ENCODE data around the gene MRFAP1. TPM values are rescaled to one million over a fixed set of nuclear protein-coding genes. Genes with fewer than 3 reads are reported as not detected.
"Not testable (repeated sequence)": the region's sequence is repeated elsewhere in the genome, so short reads cannot be mapped to it uniquely, and the experiment has no call there.

MRFAP1 gene
- total RNA-seq, 1 donor from 2014 or later = 98.2 TPM

DNA sequence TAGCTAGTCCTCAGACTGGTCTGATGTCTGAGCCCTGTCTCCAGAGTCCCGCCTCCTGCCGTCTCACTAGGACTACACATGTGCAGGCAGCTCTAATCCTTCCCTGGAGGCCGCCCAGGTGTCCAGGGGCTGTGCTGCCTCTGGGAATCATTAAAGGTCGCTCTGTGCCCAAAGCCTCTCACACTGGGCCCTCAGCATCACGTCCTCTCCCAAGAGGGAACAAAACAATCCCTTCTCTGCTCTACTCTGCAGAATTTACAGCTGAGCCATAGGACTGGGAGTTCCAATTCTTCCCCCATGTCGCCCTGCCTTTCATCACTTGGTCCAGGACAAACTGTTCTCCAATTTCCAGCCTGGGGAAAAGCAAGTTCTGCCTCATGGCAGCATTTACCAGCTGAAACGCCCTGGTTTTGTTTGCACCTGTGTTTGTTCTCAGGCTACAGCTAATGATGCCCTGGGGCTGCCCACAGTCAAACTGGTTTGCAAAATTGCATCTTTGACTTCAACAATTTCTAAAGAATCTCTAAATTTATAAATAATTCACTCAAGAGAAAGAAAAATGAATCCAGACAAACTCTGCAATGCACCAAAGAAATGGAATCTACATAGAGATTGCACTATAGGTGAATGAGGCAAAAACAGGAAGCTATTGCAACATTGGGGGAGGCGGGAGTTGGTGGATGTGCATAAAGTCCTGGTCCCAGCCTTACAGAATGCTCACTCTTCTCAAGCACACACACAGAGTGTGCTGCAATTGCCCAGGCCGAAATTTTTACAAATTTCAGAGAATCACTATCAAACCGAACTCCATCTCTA lies 7.2 kb upstream of the MRFAP1 start:
- DNase-seq (ENCODE audit: low read depth in 2 of 2) = peak in 1 of 2 donors; percentile 23

DNA sequence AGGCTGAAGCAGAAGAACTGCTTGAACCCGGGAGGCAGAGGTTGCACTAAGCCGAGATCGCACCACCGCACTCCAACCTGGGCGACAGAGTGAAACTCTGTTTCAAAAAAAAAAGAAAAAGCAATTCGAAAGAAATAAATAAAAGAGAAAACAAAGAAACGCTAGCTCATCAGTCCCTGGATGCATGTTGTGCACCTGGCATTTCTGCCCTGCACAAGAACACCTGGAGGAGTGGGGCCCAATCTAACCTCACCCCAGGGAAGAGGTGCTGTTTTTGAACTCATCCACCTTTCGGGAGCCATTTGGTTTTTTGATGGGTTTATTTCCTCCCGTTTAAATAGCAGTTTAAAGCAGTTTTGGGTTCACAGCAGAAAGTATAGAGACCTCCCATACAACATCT lies 5.7 kb upstream of the MRFAP1 start:
- no peak for DNase-seq (ENCODE audit: low read depth in 2 of 2)

DNA sequence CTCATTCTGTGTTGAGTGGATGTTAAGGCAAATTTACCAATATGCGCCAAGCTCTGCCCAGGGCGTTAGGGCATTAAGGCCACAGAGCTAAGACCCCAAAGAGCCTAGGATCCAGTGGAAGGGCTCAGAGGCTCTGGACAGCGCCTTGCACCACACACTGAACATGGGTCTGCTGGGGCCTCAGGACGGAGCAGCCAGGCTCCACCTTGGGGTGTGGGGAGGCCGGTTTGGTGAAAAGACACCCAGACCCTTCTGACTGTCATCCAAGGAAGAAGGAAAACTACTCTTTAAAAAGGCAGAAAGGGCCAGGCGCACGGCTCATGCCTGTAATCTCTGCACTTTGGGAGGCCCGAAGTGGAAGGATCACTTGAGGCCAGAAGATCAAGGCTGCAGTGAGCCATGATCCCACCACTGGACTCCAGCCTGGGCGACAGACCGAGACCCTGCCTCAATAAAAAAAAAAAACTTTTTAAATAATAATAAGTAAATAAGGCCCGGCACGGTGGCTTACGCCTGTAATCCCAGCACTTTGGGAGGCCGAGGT lies 1.3 kb upstream of the MRFAP1 start:
- DNase-seq (ENCODE audit: low read depth in 2 of 2) = no peak

DNA sequence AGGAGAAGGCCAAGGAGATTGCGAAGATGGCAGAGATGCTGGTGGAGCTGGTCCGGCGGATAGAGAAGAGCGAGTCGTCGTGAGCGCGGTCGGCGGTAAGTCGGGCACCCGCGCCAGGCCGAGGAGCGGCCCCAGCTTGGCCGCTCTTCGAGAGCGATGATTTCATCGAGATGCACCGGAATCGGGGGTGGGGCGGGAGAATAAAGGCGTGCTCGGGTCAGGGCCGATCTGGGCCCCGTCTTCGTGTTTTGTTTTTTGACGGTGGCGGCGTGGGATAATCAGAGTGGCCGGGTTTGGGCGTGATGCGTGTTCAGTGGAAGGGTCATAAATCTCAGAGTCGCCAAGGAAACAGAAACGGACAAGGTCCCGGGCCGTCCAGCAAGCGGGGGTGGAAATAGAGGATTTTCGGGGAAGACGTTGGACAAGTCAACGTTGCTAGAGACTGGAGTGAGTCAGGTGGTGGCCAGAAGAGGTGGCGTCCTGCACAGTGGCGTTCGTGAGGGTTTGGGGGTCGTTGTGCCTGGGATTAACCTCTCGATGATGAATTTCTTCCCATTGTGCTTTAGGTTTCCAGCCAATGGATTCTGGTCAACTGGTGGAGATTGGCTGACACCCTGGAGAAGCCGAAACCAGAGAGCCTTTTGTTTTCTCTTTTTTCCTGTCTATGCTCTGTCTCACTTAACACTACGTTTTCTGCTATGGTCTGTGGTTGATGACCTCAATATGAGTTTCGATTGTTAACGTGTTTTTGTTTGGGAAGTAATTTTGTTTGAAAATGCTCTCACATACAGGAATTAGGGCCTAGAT lies 882 bp downstream of the MRFAP1 start:
- peak; percentile 65 to 67 for DNase-seq (ENCODE audit: low read depth in 2 of 2)

DNA sequence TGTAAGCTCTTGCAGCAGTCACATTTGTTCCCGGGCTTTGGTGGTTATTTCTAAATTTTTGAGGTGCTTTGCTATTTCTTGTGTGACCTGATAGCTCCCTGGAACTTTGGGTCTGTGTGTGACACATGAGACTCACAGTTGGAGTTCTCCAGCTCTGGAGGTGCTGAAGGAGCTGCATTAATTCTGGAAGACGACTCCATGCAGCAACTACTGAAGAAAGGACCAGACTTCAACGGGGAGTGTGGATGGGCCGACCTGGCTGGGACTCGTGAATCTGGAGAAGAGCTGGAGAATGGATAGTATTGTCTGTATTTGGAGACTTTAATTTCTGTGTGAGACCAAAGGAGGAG lies 1.5 kb downstream of the MRFAP1 start:
- peak in 1 of 2 donors; percentile 39 for DNase-seq (ENCODE audit: low read depth in 2 of 2)

DNA sequence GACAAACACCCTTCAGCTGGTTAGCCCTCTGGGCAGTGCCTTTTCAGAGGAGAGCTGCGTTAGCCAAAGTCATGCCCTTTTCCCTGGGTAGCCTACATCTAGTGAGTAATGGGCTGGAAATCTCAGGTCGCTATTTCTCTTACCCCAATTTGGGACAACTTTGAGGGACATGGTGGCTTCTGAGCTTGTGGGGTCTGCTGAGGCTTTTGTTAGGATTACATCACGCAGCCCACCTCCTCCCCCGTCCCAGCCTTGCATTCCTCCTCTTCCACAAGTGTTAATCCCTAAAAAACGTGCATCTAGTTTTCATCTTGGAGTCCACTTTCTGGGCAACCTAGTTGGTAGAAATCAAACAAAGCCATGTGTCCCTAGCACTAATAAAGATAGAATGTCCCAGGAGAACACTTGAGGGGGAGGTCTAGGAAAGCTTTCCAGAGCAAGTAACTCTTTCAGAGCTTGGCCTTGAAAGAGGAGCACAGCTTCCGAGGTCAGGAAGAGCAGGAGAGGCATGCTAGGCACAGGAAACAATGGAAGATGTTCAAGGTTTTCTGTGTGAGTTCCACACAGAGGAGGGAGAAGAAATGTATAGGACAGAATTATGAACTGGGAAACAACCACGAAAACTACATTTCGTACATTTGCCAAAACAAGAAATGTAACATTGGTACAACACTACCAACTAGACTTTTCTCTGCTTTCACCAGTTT lies 2.8 kb downstream of the MRFAP1 start:
- no peak for DNase-seq (ENCODE audit: low read depth in 2 of 2)

DNA sequence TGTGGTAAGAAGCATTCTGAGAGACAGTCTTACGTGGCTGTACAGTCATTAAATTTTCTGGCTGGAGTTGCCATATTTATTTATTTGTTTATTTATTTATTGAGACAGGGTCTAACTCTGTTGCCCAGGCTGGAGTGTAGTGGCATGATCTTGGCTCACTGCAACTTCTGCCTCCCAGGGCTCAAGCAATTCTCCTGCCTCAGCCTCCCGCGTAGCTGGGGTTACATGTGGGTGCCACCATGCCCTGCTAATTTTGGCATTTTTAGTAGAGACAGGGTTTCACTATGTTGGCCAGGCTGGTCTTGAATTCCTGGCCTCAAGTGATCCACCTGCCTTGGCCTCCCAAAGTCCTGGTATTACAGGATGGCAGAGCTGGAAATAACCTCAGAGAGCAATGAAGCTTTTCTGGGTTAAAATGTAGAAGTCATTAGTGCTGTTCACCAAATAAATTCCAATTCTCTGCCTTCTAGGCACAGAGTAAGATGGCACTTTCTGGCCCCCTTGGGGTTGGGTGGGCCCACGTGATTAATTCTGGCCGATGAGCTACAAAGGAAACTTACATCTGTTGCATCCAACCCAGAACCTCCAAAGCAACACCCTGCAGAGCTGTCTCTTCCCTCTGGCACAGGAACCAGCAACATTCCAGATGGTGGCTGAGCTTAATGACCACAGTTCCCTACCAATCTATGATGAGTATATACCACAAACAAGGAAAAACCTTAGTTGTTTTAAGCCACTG lies 4.5 kb downstream of the MRFAP1 start:
- no peak for DNase-seq (ENCODE audit: low read depth in 2 of 2)

DNA sequence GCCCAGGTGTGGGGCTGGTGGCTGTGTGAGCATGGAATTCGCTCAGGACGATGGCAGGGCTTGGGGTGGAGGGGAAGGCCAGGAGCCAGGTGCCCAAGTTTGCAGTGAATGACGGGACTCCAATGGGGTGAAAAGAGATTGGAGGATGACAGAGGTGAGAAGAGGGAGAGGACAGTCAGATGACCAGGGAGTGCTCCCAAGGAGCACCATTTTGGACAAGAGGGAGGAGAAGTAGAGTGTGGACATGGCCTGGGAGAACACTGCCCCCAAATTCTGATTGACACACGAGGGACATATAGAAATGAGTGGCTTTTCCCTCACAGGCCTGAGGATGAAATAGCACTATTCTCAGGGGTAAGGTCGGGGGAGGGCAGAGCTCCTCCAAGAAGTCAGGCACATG lies 6.7 kb downstream of the MRFAP1 start:
- DNase-seq (ENCODE audit: low read depth in 2 of 2) = no peak

DNA sequence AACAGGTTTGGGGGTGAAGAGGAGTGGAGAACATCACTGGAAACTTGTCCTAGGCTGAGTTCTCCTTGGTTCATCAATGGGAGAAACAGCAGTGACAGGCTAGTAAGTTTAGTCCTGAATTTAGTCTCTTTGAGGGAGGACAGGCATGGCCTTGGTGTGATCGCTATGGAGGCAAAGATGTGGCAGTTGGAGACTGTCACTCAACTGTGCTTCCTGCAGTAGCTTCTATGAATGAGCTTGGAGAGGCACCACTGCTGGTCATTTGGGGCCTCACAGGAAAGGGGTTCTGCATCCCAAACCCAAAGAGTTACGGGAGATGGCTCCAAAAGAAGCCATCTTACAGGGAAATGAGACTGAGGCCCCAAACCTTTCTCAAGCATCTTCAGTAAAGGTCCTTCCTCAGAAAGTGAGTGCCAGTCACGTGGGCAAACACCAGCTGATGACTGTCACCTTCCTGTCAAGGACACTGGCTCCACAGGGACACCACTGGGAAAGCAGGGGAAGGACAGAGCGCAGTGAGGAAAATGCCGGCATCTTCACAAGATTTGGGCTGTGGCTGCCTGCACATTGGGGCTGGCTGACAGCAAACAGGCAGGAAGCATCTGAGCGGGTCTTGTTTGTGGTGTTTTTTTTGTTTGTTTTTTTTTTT lies 7.2 kb downstream of the MRFAP1 start:
- no peak for DNase-seq (ENCODE audit: low read depth in 2 of 2)

DNA sequence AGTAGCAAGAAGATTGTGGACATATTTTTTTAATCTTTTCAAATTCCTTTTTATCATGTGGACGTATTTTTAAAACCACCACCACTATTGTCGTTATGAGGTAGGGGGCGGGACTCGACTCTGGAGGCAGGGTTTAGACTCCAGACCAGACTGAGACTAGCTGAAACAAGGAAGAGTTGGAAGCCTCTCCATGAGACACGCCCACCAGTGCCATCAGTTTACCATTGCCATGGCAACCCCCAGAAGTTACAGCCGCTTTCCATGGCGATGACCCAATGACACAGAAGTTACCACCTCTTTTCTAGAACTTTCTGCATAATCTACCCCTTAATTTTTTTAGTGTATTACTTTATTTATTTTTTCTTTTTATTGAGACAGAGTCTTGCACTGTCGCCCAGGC lies 8.7 kb downstream of the MRFAP1 start:
- no peak for DNase-seq (ENCODE audit: low read depth in 2 of 2)

DNA sequence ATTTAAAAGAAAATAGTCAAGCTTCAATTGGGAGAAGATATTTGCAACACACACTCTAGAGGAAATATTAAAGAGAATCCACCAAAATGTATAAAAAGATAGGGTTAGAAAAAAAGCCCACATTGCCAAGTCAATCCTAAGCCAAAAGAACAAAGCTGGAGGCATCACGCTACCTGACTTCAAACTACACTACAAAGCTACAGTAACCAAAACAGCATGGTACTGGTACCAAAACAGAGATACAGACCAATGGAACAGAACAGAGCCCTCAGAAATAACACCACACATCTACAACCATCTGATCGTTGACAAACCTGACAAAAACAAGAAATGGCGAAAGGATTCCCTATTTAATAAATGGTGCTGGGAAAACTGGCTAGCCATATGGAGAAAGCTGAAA lies 13.7 kb downstream of the MRFAP1 start:
- DNase-seq (ENCODE audit: low read depth in 2 of 2) = not testable (repeated sequence)

DNA sequence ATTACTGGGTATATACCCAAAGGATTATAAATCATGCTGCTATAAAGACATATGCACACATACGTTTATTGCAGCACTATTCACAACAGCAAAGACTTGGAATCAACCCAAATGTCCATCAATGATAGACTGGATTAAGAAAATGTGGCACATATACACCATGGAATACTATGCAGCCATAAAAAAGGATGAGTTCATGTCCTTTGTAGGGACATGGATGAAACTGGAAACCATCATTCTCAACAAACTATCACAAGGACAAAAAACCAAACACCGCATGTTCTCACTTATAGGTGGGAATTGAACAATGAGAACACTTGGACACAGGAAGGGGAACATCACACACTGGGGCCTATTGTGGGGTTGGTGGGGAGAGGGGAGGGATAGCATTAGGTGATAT lies 14.8 kb downstream of the MRFAP1 start:
- DNase-seq (ENCODE audit: low read depth in 2 of 2) = not testable (repeated sequence)

DNA sequence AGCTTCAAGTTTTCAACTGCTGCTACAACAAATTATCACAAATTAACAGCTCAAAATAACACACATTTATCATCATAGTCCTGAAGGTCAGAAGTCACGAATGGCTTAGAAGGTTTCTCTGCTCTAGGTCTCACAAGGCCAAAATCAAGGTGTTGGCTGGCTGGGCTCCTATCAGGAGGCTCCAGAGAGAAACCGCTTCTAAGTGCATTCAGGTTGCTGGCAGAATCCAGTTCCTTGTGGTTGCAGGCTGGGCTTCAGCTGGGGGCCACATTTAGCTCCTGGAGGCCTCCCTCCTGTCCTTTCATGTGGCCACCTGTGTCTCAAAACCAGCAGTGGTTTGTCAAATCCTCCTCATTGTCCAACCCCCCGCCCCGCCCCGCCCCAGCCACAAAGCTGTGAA lies 15.4 kb downstream of the MRFAP1 start:
- no peak for DNase-seq (ENCODE audit: low read depth in 2 of 2)

DNA sequence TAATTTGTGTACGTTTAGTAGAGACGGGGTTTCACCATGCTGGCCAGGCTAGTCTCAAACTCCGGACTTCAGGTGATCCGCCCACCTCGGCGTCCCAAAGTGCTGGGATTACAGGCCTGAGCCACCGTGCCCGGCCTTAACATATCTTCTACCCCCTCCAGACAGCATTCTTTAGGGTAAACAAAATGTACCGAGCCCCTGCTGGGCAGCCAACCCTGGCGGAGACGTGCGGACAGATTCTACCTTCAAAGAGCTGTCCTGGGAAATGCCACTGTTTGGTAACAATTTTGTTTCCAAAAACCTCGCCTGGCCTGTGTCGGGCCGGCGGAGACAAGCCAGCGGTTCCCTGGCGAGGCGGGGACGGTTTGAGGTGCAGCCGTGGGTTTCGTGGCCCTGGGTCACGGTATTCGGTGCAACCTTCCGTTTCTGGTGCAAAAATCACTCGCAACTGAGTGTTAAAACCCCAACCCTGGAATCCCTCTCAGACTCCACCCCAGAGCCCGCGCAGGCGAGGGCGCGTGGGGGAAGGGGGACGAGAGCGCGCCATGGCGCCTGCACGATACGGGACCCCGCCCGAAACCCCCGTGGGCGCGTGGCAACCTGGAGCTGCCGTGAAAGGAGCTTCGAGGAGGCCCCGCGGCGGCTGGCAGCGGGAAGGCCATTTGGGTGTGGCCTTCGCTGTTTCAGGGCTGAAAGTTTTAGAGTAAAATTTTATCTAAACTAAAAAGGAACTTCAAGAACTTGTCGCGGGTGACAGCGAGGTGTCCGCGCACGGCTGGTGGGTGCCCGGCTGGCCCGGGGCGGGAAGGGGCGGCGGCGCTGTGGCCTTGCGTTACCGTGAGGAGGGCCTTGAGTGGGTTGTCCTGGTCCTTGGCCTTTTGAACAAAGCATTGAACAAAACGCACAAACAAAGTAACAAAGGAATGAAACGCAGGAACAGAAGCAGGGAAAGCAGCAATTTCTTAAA lies 17.0 kb downstream of the MRFAP1 start:
- no peak for DNase-seq (ENCODE audit: low read depth in 2 of 2)

DNA sequence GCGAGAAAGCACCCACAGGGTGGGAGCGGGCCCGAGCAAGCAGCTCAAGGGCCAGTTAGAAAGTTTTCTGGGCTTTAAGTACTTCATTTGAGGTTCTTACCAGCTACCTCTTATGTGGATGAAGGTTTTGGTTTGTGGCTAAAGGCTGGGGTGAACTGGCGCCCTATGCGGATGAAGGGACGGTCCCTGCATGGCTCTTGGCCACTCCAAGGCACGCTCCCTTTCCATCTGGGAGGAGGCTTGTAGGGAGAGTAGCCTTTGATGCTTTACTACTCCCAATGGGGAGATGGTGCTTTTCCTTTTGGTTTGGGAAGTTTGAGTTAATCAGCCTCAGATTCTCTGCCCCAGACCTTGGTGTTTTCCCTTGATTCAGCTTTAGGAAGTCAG lies 17.7 kb downstream of the MRFAP1 start:
- DNase-seq (ENCODE audit: low read depth in 2 of 2) = no peak

DNA sequence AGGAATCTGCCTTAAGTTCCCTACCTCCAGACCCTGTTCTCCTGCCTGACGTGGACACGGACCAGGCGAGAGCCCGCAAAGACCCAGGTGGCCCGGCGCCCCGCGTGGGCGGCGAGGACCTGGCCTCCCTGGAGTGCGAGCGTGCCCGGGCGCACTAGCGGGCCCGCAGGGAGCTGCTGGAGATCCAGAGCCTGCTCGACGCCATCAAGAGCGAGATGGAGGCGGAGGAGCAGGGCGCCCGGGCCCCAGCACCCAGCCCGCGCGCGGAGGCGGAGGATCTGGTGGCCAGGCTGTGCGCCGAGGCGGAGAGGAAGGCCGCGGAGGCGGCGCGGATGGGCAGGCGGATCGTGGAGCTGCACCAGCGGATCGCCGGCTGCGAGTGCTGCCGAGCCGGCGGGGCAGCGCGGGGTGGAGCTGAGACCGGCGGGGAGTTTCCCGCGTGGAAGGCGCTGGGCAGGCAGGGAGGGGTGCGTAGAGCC lies 18.2 kb downstream of the MRFAP1 start:
- peak in 1 of 2 donors; percentile 27 for DNase-seq (ENCODE audit: low read depth in 2 of 2)

DNA sequence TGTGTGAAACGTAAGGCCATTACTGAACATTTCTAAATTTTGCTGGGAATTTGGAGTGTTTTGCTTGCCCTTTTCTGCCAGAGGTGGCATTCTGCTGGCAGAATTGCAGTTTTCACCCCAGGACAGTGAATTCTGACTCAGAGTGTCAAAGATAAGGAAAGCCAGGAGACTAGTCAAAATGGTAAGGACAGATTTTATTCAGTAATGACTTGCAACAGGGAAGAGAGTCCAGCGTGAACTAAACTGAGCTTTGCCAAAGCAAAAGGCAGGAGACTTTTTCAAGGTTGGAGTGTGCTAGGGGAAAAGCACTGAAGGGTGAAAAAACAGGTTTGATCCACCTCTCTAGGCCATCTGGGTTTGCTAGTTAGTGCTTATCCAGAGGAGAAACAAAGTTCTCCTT lies 19.4 kb downstream of the MRFAP1 start:
- DNase-seq (ENCODE audit: low read depth in 2 of 2) = no peak

DNA sequence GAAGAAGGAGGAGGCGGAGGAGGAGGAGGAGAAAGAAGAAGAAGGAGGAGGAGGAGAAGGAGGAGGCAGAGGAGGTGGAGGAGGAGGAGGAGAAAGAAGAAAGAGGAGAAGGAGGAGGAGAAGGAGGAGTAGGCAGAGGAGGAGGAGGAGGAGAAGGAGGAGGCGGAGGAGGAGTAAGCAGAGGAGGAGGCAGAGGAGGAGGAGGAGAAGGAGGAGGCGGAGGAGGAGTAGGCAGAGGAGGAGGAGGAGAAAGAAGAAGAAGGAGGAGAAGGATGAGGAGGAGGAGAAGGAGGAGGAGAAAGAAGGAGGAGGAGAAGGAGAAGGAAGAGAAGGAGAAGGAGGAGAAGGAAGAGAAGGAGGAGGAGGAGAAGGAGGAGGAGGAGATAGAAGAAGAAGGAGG lies 19.9 kb downstream of the MRFAP1 start:
- DNase-seq (ENCODE audit: low read depth in 2 of 2) = no peak

DNA sequence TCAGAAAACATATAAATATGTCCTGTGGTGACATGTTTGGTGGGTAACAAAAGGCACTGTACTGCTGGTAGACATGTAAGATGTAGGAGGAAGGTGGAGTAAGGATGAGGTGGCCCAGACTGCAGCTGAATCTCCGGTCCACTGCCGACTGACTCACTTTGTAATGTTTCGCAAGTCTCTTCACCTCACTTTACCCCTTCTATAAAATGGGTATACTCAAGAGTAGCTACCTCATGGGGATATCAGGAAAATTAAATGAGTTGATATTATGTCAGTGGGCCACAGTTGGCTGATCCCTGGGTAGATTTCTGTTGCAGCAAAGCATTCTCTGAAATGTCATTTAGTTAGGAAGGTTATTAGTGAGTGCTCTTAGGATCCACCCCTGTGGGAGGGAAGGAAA lies 22.1 kb downstream of the MRFAP1 start:
- no peak for DNase-seq (ENCODE audit: low read depth in 2 of 2)
